H1 (cell line): ENCODE data around the gene AGAP1. TPM values are rescaled to one million over a fixed set of nuclear protein-coding genes. Genes with fewer than 3 reads are reported as not detected.

ENCODE experiments used
- CTCF ChIA-PET: fragments of 300-600 bp; sonication (Branson Sonifier 250); formaldehyde crosslinking; loops from one replicate; lab custom pipeline; 2021; ENCODE audit not compliant: partially characterized antibody; lab: Charles Lee
- POLR2A ChIA-PET: fragments of 300-600 bp; sonication (Branson Sonifier 250); formaldehyde crosslinking; loops from one replicate; lab custom pipeline; 2021; ENCODE audit warnings: inconsistent platforms; ENCODE audit not compliant: partially characterized antibody; lab: Charles Lee
- DNase-seq, 2 experiments: peaks; one replicate each; pipeline versions ENCODE4 v3.0.0 to v3.0.0-alpha.2; 2010 to 2022; ENCODE audit warnings: low spot score in 2 of 2, low read depth in 1 of 2, mixed read lengths in 1 of 2
- FAIRE-seq: peaks from 2 replicates; lab custom pipeline; 2011; peaks lifted over from hg19 to GRCh38; lab: Jason Lieb, UNC
- H2AFZ ChIP-seq: 2 replicates; pipeline ENCODE4 v1.8.1; 2012; ENCODE audit warnings: low read length, inconsistent platforms
- H2AK5ac ChIP-seq: 2 replicates; pipeline ENCODE4 v1.6.1; 2013; ENCODE audit warnings: low read depth, low read length
- H2BK120ac ChIP-seq: replicated peaks from 2 replicates; pipeline ENCODE3; 2013; ENCODE audit warnings: low read depth, low read length, inconsistent platforms
- H2BK12ac ChIP-seq: 2 replicates; pipeline ENCODE4 v1.6.1; 2013; ENCODE audit warnings: low read depth, low read length
- H2BK15ac ChIP-seq: 2 replicates; pipeline ENCODE4 v1.6.1; 2013; ENCODE audit warnings: low read length
- H2BK20ac ChIP-seq: 2 replicates; pipeline ENCODE4 v1.6.1; 2013; ENCODE audit warnings: low read length
- H2BK5ac ChIP-seq: 2 replicates; pipeline ENCODE4 v1.6.1; 2013; ENCODE audit warnings: low read depth, low read length
- H3K14ac ChIP-seq: 2 replicates; pipeline ENCODE4 v1.6.1; 2013; ENCODE audit warnings: inconsistent platforms; ENCODE audit not compliant: insufficient read length
- H3K18ac ChIP-seq: 2 replicates; pipeline ENCODE4 v1.6.1; 2013; ENCODE audit warnings: low read length; ENCODE audit errors: extremely low read depth
- H3K23ac ChIP-seq: 2 replicates; pipeline ENCODE4 v1.6.1; 2013; ENCODE audit warnings: inconsistent platforms; ENCODE audit not compliant: insufficient read length
- H3K23me2 ChIP-seq: 2 replicates; pipeline ENCODE4 v1.6.1; 2013; ENCODE audit warnings: low read depth, low read length
- H3K27ac ChIP-seq: 2 replicates; pipeline ENCODE4 v1.6.1; 2011; ENCODE audit warnings: low read depth, low read length, inconsistent platforms
- H3K27me3 ChIP-seq, 4 experiments: replicated peaks in 1 of 4; 1 replicate in 1 of 4; 2 replicates in 3 of 4; pipeline versions ENCODE4 v1.6.1 to v1.8.1; 2011 to 2013; ENCODE audit warnings: low read length in 3 of 4, mild to moderate bottlenecking in 3 of 4, inconsistent platforms in 2 of 4, mixed read lengths in 2 of 4, moderate library complexity in 1 of 4; ENCODE audit not compliant: control insufficient read depth in 3 of 4, insufficient read depth in 3 of 4; ENCODE audit errors: extremely low read depth in 1 of 4
- H3K36me3 ChIP-seq, 4 experiments: 2 replicates each; pipeline versions ENCODE4 v1.6.1 to v1.8.1; 2011 to 2013; ENCODE audit warnings: mild to moderate bottlenecking in 4 of 4, low read length in 3 of 4, moderate library complexity in 2 of 4, control low read depth in 1 of 4, inconsistent platforms in 1 of 4; ENCODE audit not compliant: insufficient read depth in 4 of 4, control insufficient read depth in 2 of 4
- H3K4ac ChIP-seq: replicated peaks from 2 replicates; pipeline ENCODE3; 2013; ENCODE audit warnings: low read length, low read depth, mixed read lengths, inconsistent platforms; ENCODE audit not compliant: insufficient read length
- H3K4me1 ChIP-seq, 4 experiments: replicated peaks in 1 of 4; 1 replicate in 1 of 4; 2 replicates in 3 of 4; pipeline versions ENCODE4 v1.6.1 to v1.8.1; 2011 to 2013; ENCODE audit warnings: low read length in 3 of 4, inconsistent platforms in 2 of 4, mixed read lengths in 1 of 4; ENCODE audit not compliant: insufficient read depth in 4 of 4, control insufficient read depth in 3 of 4
- H3K4me2 ChIP-seq, 2 experiments: 2 replicates each; pipeline versions ENCODE4 v1.6.1 to v1.8.1; 2011 to 2013; ENCODE audit warnings: low read depth in 2 of 2, low read length in 2 of 2, control low read depth in 1 of 2, inconsistent platforms in 1 of 2, mild to moderate bottlenecking in 1 of 2; ENCODE audit not compliant: insufficient read depth in 1 of 2
- H3K4me3 ChIP-seq, 4 experiments: fragments of 200-600, 300-600 bp in 1 of 4; sonication (generic), shearing (Covaris generic), sonication (Bioruptor Twin) in 1 of 4; 2 replicates each; pipeline versions ENCODE4 v1.5.1 to v1.8.1; 2011 to 2016; ENCODE audit warnings: low read length in 4 of 4, low read depth in 3 of 4, control low read depth in 2 of 4, inconsistent platforms in 2 of 4, mild to moderate bottlenecking in 2 of 4, mixed read lengths in 1 of 4, moderate library complexity in 1 of 4; ENCODE audit not compliant: insufficient read depth in 2 of 4; ENCODE audit errors: extremely low read depth in 1 of 4
- H3K56ac ChIP-seq: replicated peaks from 2 replicates; pipeline ENCODE3; 2013; ENCODE audit warnings: low read depth, mild to moderate bottlenecking, mixed read lengths, low read length, inconsistent platforms; ENCODE audit not compliant: insufficient read length
- H3K79me1 ChIP-seq: 2 replicates; pipeline ENCODE4 v1.6.1; 2013; ENCODE audit warnings: low read depth, low read length, control low read depth
- H3K79me2 ChIP-seq, 2 experiments: 2 replicates each; pipeline versions ENCODE4 v1.6.1 to v1.8.1; 2012 to 2013; ENCODE audit warnings: low read length in 2 of 2, mild to moderate bottlenecking in 2 of 2, inconsistent platforms in 1 of 2; ENCODE audit not compliant: insufficient read depth in 2 of 2, control insufficient read depth in 1 of 2
- H3K9ac ChIP-seq, 4 experiments: replicated peaks in 1 of 4; 1 replicate in 1 of 4; 2 replicates in 3 of 4; pipeline versions ENCODE4 v1.6.1 to v1.8.1; 2011 to 2013; ENCODE audit warnings: low read depth in 3 of 4, low read length in 3 of 4, control low read depth in 2 of 4, mild to moderate bottlenecking in 2 of 4, moderate library complexity in 2 of 4, inconsistent platforms in 1 of 4; ENCODE audit errors: extremely low read depth in 1 of 4
- H3K9me3 ChIP-seq, 2 experiments: 2 replicates each; pipeline versions ENCODE4 v1.6.1 to v1.8.1; 2012 to 2013; ENCODE audit warnings: mild to moderate bottlenecking in 2 of 2, moderate library complexity in 2 of 2, control low read depth in 1 of 2, inconsistent platforms in 1 of 2, low read depth in 1 of 2, low read length in 1 of 2, mixed read lengths in 1 of 2; ENCODE audit not compliant: insufficient read depth in 2 of 2
- H4K20me1 ChIP-seq, 2 experiments: replicated peaks in 1 of 2; 2 replicates each; pipeline versions ENCODE3 to v1.8.1; 2011 to 2013; ENCODE audit warnings: inconsistent platforms in 2 of 2, low read length in 2 of 2, mild to moderate bottlenecking in 1 of 2; ENCODE audit not compliant: insufficient read depth in 2 of 2, control insufficient read depth in 1 of 2
- H4K5ac ChIP-seq: 2 replicates; pipeline ENCODE4 v1.6.1; 2013; ENCODE audit warnings: low read length, low read depth, mixed read lengths, inconsistent platforms; ENCODE audit not compliant: insufficient read length
- H4K8ac ChIP-seq: 2 replicates; pipeline ENCODE4 v1.8.0; 2013; ENCODE audit warnings: mild to moderate bottlenecking, moderate library complexity, low read length, inconsistent platforms; ENCODE audit not compliant: insufficient read depth; ENCODE audit errors: extremely low read depth
- H4K91ac ChIP-seq: replicated peaks from 2 replicates; pipeline ENCODE3; 2013; ENCODE audit warnings: low read length, mixed read lengths, inconsistent platforms; ENCODE audit not compliant: insufficient read length
- E2F6 ChIP-seq: IDR thresholded peaks from 2 replicates; pipeline ENCODE4 v1.6.1; 2012; ENCODE audit warnings: inconsistent platforms
- EP300 ChIP-seq, 2 experiments: IDR thresholded peaks; 1 replicate in 1 of 2; 2 replicates in 1 of 2; pipeline ENCODE4 v1.6.1; 2011 to 2012; ENCODE audit warnings: low read depth in 2 of 2, low read length in 2 of 2, mild to moderate bottlenecking in 2 of 2, borderline replicate concordance in 1 of 2, inconsistent platforms in 1 of 2, moderate library complexity in 1 of 2
- FOSL1 ChIP-seq: IDR thresholded peaks from 2 replicates; pipeline ENCODE4 v1.6.1; 2011; ENCODE audit warnings: mild to moderate bottlenecking, low read depth, low read length, moderate library complexity; ENCODE audit not compliant: insufficient read depth
- HDAC2 ChIP-seq, 2 experiments: fragments of 300-600 bp in 1 of 2; sonication (generic) in 1 of 2; IDR thresholded peaks; 2 replicates each; pipeline ENCODE4 v1.6.1; 2011 to 2012; ENCODE audit warnings: low read depth in 2 of 2, low read length in 2 of 2, mild to moderate bottlenecking in 2 of 2, moderate library complexity in 2 of 2, borderline replicate concordance in 1 of 2, inconsistent platforms in 1 of 2
- NRF1 ChIP-seq: IDR thresholded peaks from 2 replicates; pipeline ENCODE4 v1.6.1; 2011; ENCODE audit warnings: mild to moderate bottlenecking, low read depth, low read length, improper control_type of control experiment
- RFX5 ChIP-seq: IDR thresholded peaks from 2 replicates; pipeline ENCODE4 v1.6.1; 2011; ENCODE audit warnings: low read depth, low read length, improper control_type of control experiment, borderline replicate concordance
- RNF2 ChIP-seq: fragments of 200-900, 300-1000 bp; sonication (generic); IDR thresholded peaks from 2 replicates; pipeline ENCODE4 v1.7.1; 2016; ENCODE audit warnings: borderline replicate concordance, low read depth, mild to moderate bottlenecking, antibody characterized with exemption, low read length; ENCODE audit not compliant: poor library complexity, severe bottlenecking; ENCODE audit errors: missing control alignments
- RXRA ChIP-seq: IDR thresholded peaks from 2 replicates; pipeline ENCODE4 v1.6.1; 2011; ENCODE audit warnings: low read depth, mild to moderate bottlenecking, low read length, moderate library complexity; ENCODE audit not compliant: insufficient read depth
- SIRT6 ChIP-seq: IDR thresholded peaks from one replicate; pipeline ENCODE4 v1.7.1; 2012; ENCODE audit warnings: low read length, inconsistent platforms
- TEAD4 ChIP-seq: IDR thresholded peaks from 2 replicates; pipeline ENCODE4 v1.6.1; 2012; ENCODE audit warnings: low read depth, low read length, inconsistent platforms, mixed read lengths
- WGBS, 2 experiments: shearing (Covaris generic) in 1 of 2; methylation state at CpG; one replicate each; pipeline versions ENCODE4 v1.1.6 to v1.1.7; 2013 to 2015; ENCODE audit warnings: low lambda C conversion rate in 2 of 2, mixed read lengths in 2 of 2, inconsistent platforms in 1 of 2, low coverage in 1 of 2, missing lambda C conversion rate in 1 of 2; ENCODE audit not compliant: insufficient replicate concordance in 2 of 2, insufficient coverage in 1 of 2, insufficient read length in 1 of 2; ENCODE audit errors: extremely low coverage in 1 of 2, missing lambda C conversion rate in 1 of 2; 5-methylcytosine and 5-hydroxymethylcytosine counted together
- polyA plus RNA-seq, 7 experiments: library from polyadenylated mRNA; depleted of rRNA in 3 of 7; stranded (reverse) in 5 of 7; unstranded in 2 of 7; fragments of >200 nt in 5 of 7; fragments of 200-250 nt in 2 of 7; gene quantifications; 1 replicate in 5 of 7; 2 replicates in 1 of 7; 4 replicates in 1 of 7; pipeline versions ENCODE4 v1.2.1 to v1.2.3, GENCODE V29; 2011 to 2013; ENCODE audit warnings: missing spikeins in 2 of 7, mixed read lengths in 2 of 7
- total RNA-seq: library from RNA; stranded (reverse); fragmentation: NEBNext Ultra II Directional; extraction: Animal tissue kit (Norgen Biotek cat#: 25700); gene quantifications from 2 replicates; pipeline ENCODE4 v1.2.1, GENCODE V29; 2021

Gene AGAP1
- total and polyA plus RNA-seq, 2 of the 8 experiments (the other 6 are each of a cell fraction or from before 2014, with no cell fraction given): 18.1 to 39.4 TPM

- Histone ChIP-seq H3K23me2 (no peaks in the 10 kb centered on the region), H4K5ac (no peak overlapping the region), H3K4me2 (no peak overlapping the region), H3K27ac (no peak overlapping the region), H3K9me3 (peaks cover 0 to 5% of the 10 kb centered on the region in 2 experiments; a peak in 1 of 4 replicates), H3K4ac (no peak overlapping the region), H2BK120ac (no peak overlapping the region), H3K4me3 (no peak overlapping the region), H3K36me3 (peaks cover 0 to 4% (median under 1%) of the 10 kb centered on the region in 4 experiments; a peak in 2 of 8 replicates), H3K56ac (no peak overlapping the region), H3K9ac (no peak overlapping the region), H2AK5ac (no peak overlapping the region), H4K91ac (no peak overlapping the region), H2BK20ac (no peak overlapping the region), H2BK15ac (no peak overlapping the region), H3K18ac (no peak overlapping the region), H3K79me1 (no peaks in the 10 kb centered on the region), H4K8ac (no peak overlapping the region), H3K27me3 (no peaks in the 10 kb centered on the region; a peak in 1 of 7 replicates), H2BK12ac (no peak overlapping the region), H4K20me1 (peaks cover 0 to 2% of the 10 kb centered on the region in 2 experiments), H3K14ac (no peak overlapping the region), H3K79me2 (no peaks in the 10 kb centered on the region), H3K23ac (no peak overlapping the region), H2AFZ (no peak overlapping the region), H2BK5ac (no peak overlapping the region), H3K4me1 (0 out of 7 replicates have a peak, but pooled peaks cover 0 to 2% (median 0%) of the 10 kb centered on the region in 4 experiments)
- WGBS, 2 experiments: 89% methylated on average over 15 of the region's 15 CpGs; no CpG with 5 or more reads in 1 of the 2 experiments
- CTCF ChIA-PET: interaction anchor here (0.8 to 7.8 kb wide), 13 partner anchors 9 to 245 kb away, joined by 3 to 87 read pairs (median 4); no protein-coding TSS in a partner anchor
- FAIRE-seq (no peak), DNase-seq (no peak)
- POLR2A ChIA-PET: interaction anchor here (0.8 kb wide), 1 partner anchor 61 kb away, joined by 3 read pairs; no protein-coding TSS in a partner anchor
- TF ChIP-seq SIRT6: no peak
- TF ChIP-seq RFX5: no peak
- TF ChIP-seq RXRA: no peak
- no peak for TF ChIP-seq FOSL1
- no peak for TF ChIP-seq RNF2
- no peak for TF ChIP-seq HDAC2 (IDR thresholded peaks at IDR 0.05; ENCODE audit: borderline replicate concordance in 1 of 2, low read depth in 2 of 2, low read length in 2 of 2)
- TF ChIP-seq NRF1: no peak
- no peak for TF ChIP-seq EP300 (IDR thresholded peaks at IDR 0.05; ENCODE audit: borderline replicate concordance in 1 of 2, low read depth in 2 of 2, low read length in 2 of 2)
- TF ChIP-seq TEAD4: no peak
- no peak for TF ChIP-seq E2F6
Observed at GRCh38 chr2:235934059-235934773, 440.4 kb downstream of the AGAP1 start.
